GM04504 (cell line): ENCODE data around the gene FARP1.
A peak's percentile ranks its signal among the peaks of the same experiment; 100 is the strongest.

Experiments used
- DNase-seq: peaks from one replicate; pipeline ENCODE4 v3.0.0-alpha.2; 2012; ENCODE audit warnings: low read depth

Gene FARP1

DNA sequence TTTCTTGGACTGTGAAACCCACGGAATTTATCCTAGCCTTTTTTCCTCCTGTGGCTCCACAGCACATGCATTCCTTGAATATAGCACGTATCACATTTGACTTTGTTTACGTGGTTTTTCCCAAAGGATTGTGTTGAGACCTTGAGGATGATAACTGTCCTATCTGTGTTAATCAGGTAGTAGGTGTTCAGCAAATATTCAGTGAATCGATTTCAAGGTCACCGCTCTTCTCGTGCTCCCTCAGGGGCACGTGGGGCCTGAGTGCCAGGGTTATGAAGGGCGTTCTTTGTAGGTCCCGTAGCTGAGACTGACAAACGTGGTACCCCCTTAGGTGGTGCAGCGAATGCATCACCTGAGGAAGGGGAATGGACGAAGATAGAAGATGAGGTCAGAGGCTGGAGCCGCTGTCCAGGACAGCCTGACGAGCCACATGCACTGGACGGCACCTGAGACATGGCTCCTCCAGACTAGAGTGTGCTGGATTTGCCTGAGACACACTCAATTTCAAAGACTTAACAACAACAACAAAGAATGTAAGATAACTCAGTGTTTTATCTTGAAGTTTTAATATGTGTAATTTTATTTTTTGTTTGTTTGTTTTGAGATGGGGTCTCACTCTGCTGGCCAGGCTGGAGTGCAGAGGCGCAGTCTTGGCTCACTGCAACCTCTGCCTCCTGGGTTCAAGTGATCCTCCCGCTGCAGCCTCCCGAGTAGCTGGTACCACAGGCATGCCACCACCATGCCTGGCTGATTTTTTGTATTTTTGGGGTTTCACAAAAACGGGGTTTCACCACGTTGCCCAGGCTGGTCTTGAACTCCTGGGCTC is 165.4 kb downstream of the FARP1 start:
- DNase-seq, result no peak

DNA sequence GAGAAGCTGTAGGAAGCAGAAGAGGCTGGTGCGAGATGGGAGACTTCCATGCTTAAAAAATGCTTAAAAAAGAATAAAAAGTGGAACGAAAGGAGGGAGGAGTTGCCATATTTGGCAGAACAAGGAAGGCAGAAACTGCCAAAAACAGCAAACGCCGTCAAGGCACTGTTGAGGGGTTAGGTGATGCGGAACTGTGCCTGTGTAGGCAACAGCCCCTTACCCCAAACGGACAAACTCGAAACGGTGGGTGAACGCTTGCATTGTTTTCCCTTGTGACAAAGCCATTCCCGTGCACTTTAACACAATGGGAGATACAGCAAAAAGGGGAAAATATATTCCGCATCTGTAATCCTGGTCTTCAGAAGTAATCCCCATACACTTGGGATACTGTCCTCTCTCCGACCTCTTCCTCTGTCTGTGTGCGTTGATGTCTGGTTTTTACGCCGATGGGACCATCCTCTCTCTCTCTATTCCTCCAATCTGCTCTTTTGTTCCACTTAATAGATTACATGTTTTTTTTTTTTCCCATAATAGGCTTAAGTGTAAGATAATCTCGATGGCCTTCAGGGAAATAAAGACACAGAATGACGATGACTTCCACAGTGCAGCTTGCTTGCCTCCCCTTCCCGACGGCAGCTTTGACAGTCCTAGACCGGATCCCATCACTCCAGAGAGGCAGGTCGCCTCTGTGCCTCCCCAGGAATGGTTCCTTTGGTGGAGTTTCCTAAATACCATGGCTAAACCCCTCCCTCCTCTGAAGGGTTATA is 166.9 kb downstream of the FARP1 start:
- no peak for DNase-seq

DNA sequence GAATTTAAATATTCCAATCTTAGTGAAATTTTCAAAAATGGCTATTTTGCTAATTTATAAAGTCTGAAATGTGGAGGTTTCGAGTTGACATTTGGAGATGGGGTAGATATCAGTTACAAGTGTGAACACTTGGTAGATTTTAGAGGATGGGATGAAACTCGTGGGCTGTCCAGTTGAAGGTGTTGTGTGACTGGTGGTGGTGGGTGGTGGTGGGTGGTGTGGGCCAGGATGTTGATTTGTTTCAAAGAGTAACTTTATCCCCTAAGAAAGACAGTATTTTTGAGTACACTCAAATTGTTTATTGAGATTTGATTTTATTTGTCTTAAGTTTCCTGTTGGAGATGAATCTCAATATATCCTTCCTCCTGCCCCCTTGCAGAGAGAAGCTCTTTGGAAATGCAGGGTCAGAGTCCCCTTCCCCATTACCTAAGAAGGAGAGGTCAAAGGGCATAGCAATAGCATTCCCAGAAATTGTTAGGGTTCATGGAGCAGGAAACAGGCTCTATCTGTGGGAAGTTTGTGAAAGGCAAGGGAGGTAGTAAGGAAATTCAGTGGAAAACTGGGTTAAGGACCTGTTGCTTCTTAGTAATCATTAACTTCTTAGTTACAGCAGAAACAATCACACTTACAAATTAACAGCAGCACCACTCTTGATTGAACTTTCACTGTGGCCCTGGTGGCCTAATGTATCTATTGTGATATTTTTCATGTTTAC is 167.7 kb downstream of the FARP1 start:
- DNase-seq, result no peak

GRCh38 chr13:98311200-98311548 is 168.3 kb downstream of the FARP1 start:
- no peak for DNase-seq

DNA sequence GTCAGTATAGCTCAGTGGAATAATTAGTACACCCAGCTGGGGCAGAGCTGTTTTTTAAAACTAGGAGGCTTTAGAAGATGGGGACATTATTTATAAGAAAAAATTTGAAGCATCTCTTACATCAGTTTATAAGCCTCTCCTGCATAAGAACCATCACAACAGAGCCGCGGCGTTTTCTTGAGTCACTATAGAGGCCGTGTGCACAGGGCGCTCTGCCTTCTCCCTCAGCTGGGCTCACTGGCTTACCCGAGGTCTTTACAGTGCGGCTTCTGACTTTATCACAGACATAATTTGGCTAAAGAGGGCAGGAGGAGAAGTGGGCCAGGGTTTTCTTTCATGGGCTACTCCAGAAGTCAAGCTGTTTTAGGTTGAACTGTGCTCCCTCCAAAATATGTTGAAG is 169.7 kb downstream of the FARP1 start:
- no peak for DNase-seq

GRCh38 chr13:98313023-98313921 is 170.4 kb downstream of the FARP1 start:
- DNase-seq, result no peak

DNA sequence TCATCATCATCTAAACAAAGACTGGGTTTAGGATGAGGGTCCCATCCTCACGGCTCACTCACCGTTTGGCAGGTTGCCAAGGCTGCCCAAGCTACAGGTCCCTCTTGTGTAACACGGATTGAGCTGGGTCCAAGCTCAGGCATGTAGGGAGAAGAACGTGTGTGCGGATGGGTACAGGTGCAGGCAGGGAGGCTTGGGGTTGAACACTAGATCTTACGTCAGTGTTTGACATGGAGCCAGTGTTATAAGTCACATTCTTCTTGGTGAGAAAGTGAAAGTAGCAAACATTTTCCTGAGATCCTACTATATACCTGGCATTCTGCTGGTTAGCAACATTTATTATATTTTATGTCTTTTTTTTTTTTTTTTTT is 171.0 kb downstream of the FARP1 start:
- DNase-seq, result no peak

DNA sequence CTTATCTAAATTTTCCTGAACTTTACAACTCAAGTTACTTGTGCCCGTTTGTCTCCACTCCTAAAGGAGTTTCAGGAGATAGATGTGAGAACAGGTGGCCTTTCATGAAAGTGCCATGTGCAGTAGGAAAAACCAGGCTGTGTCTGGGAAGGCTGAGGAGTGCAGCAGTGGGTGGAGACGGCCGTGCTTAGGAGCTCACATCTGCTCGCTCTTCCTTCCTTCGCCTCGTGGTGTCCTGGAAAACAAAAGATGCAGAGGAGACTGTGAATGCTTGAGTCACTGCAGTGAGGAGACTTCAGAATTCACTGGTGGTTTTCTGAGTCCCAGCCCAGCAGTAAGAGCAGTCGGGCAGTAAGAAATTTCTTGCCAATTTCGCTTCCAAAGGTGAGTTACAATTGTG is 172.6 kb downstream of the FARP1 start:
- peak; percentile 55 for DNase-seq

DNA sequence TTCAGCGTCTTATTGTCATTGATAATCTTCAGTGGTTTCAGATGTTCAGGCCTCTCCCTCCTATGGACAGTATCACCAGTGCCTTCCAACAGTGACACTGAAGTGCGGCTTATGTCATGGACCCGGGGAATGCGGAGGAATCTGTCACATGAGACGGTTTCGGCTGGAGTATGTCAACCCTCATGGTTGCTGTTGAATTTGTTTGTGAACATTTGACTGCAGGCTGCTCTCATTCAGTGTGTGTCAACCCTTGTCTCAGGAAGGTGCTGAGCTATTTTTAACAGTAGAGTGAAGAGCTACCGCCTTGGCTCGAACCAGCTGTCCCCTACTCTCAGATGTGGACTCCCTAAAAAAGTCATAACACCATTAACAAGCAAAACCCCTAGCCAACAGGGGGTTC is 173.0 kb downstream of the FARP1 start:
- no peak for DNase-seq

DNA sequence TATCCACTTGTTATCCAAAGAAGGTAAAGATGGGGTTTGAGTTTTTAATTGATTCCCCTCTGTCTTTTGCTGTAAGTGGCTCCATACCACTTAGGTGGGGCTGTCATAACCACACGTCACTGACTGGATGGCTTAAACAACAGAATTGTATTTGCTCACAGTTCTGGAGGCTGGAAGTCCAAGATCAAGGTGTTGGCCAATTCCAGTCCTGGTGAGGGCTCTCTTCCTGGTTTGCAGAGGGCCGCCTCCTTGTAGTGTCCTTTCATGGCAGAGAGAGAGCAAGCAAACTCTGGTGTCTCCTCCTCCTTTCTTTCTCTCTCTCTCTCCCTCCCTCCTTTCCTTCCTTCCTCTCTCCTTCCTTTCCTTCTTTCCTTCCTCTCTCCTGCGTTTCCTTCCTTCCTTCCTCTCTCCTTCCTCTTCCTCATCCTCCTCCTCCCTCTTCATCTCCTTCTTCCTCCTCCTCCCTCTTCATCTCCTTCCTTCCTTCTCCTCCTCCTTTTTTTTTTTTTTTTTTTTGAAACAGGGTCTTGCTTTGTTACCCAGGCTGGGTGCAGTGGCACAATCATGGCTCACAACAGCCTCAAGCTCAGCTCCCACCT is 174.8 kb downstream of the FARP1 start:
- no peak for DNase-seq

- no peak for DNase-seq
Observed at GRCh38 chr13:98318263-98318878, 175.5 kb downstream of the FARP1 start.

DNA sequence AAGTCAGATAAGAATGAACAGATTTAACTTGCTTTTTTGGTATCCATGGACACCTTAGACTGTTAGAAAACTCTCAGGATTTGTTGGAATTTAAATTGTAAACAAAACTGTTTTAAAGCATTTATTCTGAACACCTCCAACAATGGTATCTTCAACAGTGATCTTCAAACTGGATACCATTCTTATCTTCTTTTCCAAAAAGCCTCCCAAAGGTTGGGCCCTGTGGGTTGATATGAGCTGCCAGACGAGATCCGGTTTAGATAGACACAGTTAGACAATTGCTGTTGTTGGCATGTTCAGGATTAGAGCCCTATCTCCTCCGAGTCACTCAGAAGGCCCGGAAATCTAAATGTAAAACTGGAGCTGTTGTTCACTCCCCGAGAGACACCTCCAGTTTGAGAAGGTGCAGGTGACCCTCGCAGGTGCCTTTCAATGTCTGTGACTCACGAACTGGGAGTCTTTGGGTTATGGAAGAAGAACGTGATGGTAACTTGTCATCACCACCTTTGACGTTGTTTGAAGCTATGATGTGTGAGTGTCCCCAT is 177.7 kb downstream of the FARP1 start:
- DNase-seq, result no peak

DNA sequence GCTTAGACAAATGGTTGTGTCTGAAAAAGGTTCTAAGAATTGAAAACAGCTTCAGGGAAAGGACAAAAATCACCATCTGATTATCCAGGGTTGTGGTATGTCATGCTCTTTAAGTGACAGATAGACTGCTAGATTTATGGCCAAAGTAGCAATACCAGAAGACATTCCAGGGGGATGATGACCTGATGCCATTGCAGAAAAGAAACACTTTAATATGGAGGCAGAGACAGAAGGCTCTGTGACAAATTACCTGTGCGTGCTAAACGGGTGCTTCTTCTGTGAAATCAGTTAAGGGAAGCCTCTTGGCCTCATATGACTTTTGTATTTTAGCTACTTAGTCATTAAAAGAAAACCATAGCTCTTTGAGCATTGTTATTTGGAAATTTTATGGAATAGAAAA is 178.5 kb downstream of the FARP1 start:
- no peak for DNase-seq

DNA sequence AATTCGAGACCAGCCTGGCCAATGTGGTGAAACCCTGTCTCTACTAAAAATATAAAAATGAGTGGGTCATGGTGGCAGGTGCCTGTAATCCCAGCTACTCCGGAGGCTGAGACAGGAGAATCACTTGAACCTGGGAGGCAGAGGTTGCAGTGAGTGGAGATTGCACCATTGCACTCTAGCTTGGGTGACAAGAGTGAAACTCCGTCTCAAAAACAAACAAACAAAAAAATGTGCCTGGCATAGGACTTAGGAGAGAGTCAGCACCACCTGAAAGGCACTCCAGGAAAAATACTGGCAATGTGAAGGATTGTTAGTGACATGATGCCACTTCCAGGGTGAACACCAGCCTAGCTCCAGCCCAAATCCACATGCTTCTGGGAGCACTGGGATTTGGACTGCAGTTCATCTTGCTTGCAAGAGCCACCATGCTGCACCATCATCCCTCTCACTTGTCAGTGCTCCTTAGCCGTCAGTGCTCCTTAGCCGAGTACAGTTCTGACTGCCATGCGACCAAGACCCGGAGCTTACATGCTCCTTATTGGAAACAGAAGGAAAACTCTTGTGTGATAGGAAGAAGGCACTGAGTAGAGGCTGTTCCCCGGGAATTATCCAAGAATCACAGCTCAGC is 179.3 kb downstream of the FARP1 start:
- no peak for DNase-seq

DNA sequence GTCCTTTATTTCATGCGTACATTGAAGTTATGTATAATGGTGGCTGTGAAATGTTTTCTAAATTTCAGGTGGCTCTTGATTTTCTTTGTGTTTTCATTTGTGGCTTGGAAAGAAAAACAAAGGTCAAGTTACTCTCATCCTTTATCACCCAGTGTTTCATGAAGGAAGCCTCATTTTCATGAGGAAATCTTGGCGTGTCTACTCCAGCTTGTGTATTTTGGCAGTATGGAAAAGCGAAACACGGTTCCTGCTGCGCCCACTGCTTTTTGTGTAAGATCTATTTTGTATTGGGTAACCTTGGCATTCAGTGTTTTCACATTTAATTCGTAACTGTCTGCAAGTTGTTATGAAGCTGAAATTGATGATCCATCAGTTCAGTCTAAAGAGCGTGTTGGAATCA is 181.2 kb downstream of the FARP1 start:
- DNase-seq, result no peak

DNA sequence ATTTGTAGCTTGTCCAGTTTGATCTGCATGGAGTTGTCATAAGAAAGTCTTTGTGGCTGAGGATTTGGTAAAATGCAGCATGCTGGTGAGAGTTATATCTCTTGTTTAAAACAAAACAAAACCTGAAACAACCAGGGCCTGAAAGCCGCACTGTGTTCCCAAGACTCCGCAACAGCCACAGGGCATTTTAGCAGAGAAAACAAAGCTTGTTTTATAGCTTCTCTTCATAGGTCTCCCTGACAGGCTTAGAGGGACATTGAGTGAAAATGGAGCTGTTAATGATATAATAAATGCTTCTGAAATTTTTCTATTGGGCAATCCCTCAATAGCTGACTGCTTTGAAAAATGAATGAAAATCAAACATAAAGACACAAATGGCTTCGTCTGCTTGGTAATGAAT is 182.8 kb downstream of the FARP1 start:
- no peak for DNase-seq

- no peak for DNase-seq
Observed at GRCh38 chr13:98326291-98326690, 183.4 kb downstream of the FARP1 start.

- peak; percentile 22 for DNase-seq
Observed at GRCh38 chr13:98327371-98328270, 184.7 kb downstream of the FARP1 start.

GRCh38 chr13:98328511-98328910 is 185.6 kb downstream of the FARP1 start:
- DNase-seq, result no peak
